Activated CD8-positive, alpha-beta memory T cell treated with anti-CD3 and anti-CD28 coated beads, Interleukin-2, amount 50 U/mL, for 1 hour (primary cell): ENCODE data around the gene TMEM88.
A peak's percentile ranks its signal among the peaks of the same experiment; 100 is the strongest.
"Not testable (repeated sequence)": the region's sequence is repeated elsewhere in the genome, so short reads cannot be mapped to it uniquely, and the experiment has no call there.

Experiments used
- DNase-seq: peaks from one replicate; pipeline ENCODE4 v3.0.0-alpha.2; 2020; ENCODE audit errors: extremely low read depth

The TMEM88 gene

GRCh38 chr17:7856011-7856810 is 1.3 kb downstream of the TMEM88 start:
- DNase-seq, result no peak

GRCh38 chr17:7856811-7857712 is 2.2 kb downstream of the TMEM88 start, which contains the start of gene NAA38:
Gene NAA38, minus strand, starts transcription at chr17:7857559. Its CDS starts 96 bp downstream, at chr17:7857463.
- DNase-seq, result peak; percentile 95

- peak; percentile 88 for DNase-seq
These were observed 3.1 kb downstream of the TMEM88 start, which contains the start of gene CYB5D1 for GRCh38 chr17:7857713-7858521. Gene CYB5D1, plus strand, starts transcription at chr17:7858003. Its CDS starts 132 bp downstream, at chr17:7858135.

GRCh38 chr17:7858522-7858810 is 3.6 kb downstream of the TMEM88 start:
- no peak for DNase-seq

- no peak for DNase-seq
These were observed 4.2 kb downstream of the TMEM88 start for GRCh38 chr17:7859028-7859427.

- no peak for DNase-seq
These were observed 8.0 kb downstream of the TMEM88 start for GRCh38 chr17:7862692-7863437.

- DNase-seq, result not testable (repeated sequence)
These were observed 9.5 kb downstream of the TMEM88 start for GRCh38 chr17:7864384-7864783.

- DNase-seq, result no peak
These were observed 10.3 kb downstream of the TMEM88 start for GRCh38 chr17:7864995-7865650.

GRCh38 chr17:7867881-7868329 is 13.0 kb downstream of the TMEM88 start:
- DNase-seq, result no peak

- no peak for DNase-seq
These were observed 18.2 kb downstream of the TMEM88 start for GRCh38 chr17:7873051-7873450.

- DNase-seq, result no peak
These were observed 21.0 kb downstream of the TMEM88 start for GRCh38 chr17:7875804-7876370.

- DNase-seq, result no peak
These were observed 23.4 kb downstream of the TMEM88 start for GRCh38 chr17:7878234-7878633.

- no peak for DNase-seq
These were observed 25.4 kb downstream of the TMEM88 start for GRCh38 chr17:7880076-7880868.

GRCh38 chr17:7881276-7882054 is 26.6 kb downstream of the TMEM88 start:
- DNase-seq, result no peak

- DNase-seq, result no peak
These were observed 27.2 kb downstream of the TMEM88 start for GRCh38 chr17:7882068-7882467.

- DNase-seq, result no peak
These were observed 27.8 kb downstream of the TMEM88 start for GRCh38 chr17:7882629-7883028.

GRCh38 chr17:7883781-7884386 is 29.0 kb downstream of the TMEM88 start:
- no peak for DNase-seq
